ENCODE measurements around the gene CFL1.
"Not testable (repeated sequence)": the region's sequence is repeated elsewhere in the genome, so short reads cannot be mapped to it uniquely, and the experiment has no call there.

CFL1 gene

DNA sequence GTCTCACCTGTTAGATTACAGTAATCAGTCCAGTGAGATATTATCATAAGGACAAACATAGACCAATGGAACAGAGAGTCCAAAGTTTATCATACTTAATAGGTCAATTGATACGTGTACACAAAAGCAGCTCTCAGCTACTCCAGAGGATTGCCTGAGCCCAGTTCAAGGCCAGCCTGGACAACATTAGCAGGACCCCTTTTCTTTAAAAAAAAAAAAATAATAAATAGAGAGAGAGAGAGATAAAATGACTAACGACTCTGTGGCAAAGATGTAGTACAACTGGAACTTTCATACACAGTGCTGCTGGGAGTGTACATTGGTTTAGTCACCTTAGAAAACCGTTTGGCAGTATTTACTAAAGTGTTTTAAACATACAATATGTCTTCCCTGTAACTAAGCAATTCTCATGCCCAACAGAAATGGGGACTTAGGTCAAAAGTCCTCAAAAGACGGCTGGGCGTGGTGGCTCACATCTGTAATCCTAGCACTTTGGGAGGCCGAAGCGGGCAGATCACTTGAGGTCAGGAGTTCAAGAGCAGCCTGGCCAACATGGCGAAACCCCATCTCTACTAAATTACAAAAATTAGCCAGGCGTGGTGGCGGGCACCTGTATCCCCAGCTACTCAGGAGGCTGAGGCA, 13.6 kb downstream of the CFL1 start:
- no peak for DNase-seq (ENCODE audit: low read depth in 2 of 3, low spot score in 2 of 3)

DNA sequence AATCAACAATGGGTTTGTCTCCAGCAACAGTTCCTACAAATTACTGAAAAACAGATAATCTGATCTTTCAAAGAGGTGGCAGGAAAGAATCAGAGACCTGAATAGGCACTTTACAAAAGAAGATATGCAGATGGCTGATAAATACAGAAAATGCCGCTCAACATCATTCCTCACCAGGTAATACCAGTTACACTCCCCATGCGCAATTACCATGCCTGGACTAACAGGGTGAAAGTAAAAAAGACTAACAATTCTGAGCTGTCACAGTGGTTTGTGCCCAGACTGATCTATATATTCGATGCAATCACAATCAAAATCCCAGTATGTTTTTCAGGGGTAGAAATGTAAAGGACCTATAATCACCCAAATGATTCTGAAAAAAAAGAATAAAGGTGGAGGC, 14.2 kb downstream of the CFL1 start:
- no peak for DNase-seq (ENCODE audit: low read depth in 2 of 3, low spot score in 2 of 3)

DNA sequence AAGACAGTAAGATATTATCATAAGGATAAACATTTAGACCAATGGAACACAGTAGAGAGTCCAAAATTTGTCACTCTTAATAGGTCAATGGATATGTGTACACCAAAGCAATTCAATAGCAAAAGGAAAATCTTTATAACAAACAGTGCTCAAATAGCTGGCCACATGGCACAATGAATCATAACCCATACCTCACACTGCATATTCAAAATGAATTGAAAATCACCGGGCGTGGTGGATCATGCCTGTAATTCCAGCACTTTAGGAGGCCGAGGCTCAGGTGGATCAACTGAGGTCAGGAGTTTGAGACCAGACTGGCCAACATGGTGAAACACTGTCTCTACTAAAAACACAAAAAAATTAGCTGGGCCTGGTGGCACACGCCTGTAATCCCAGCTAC, 15.8 kb downstream of the CFL1 start:
- no peak for DNase-seq (ENCODE audit: low read depth in 2 of 3, low spot score in 2 of 3)

DNA sequence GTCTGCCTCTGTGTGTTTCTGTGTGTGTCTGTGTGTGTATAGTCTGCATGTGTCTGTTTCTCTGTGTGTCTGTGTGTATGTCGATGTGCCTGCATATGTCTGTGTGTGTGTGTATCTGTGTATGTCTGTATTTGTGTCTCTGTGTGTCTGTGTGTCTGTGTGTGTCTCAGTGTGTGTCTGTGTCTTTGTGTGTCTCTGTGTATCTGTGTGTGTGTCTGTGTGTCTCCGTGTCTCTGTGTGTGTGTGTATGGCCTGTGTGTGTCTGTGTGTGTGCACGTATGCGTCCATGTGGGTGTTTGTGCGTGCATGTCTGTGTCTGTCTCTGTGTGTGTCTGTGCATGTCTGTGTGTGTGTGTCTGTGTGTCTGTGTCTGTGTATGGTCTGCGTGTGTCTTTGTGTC, 23.8 kb downstream of the CFL1 start:
- DNase-seq (ENCODE audit: low read depth in 2 of 3, low spot score in 2 of 3): no peak

DNA sequence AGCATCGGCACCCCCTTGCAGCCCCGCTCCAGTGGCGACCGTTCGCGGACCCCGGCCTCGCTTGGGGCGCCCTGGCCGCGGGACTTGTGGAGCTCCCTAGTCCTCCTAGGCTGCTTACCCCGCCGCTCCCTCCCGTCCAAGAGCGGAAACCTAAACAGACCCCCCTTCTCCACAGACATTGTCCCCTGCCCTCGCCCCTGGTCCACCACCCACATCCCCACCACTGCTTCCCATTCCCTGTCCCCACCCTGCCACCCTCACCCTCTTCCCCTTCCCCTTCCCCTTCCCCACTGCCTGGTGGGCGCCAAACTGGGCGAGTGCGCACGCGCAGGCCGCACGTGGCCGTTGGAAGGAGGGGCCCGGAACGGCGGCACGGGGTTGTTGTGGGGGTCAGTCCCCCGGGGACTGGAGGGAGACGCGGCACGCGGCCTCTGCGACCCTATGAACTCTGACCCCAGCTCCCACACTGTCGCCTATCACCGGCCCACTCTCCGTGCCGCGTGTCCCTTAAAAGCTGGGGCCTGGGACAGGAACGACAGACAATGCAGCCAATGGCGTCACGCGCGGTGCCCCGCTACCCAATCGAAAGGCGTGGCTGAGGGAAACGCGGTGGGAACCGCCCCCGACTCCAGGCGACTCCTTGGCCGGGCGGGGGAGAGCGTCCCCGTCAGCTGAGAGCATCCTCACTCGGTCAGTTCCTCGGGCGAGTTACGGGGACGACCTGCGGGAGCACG, 24.5 kb downstream of the CFL1 start, which contains the start of gene SNX32:
Gene SNX32 (plus strand): TSS at position 667 of the 734 bp plus-strand sequence. CDS start 103 bp downstream, outside the sequence.
- DNase-seq (ENCODE audit: low read depth in 2 of 3, low spot score in 2 of 3): peak; percentile 89 to 91 (median 90)

DNA sequence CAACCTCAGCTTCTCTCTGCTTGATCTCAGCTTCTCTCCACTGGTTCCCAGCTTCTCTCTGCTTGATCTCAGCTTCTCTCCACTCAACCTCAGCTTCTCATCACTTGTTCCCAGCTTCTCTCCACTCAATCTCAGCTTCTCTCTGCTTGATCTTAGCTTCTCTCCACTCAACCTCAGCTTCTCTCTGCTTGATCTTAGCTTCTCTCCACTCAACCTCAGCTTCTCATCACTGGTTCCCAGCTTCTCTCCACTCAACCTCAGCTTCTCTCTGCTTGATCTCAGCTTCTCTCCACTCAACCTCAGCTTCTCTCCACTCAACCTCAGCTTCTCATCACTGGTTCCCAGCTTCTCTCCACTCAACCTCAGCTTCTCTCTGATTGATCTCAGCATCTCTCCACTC, 25.7 kb downstream of the CFL1 start:
- not testable (repeated sequence) for DNase-seq (ENCODE audit: low read depth in 2 of 3, low spot score in 2 of 3)

DNA sequence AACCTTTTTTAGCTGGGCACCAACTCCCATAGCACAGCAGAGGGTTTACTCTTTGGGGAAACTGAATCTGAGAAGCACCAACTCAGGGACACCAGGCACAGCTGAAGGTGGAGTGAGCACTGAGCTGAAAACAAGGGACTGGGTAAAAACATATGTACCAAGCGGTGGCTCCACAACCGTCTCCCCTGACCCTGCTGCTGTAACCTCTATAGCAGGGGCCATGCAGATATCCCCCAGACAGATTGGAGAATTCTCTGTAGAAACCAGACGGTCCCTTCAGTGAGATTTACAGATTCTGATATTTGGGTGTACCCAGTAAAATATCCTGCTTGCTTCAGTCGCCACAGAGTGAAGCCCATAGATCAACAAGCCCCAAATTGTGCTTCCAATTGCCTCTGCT, 28.5 kb downstream of the CFL1 start:
- DNase-seq (ENCODE audit: low read depth in 2 of 3, low spot score in 2 of 3): no peak

DNA sequence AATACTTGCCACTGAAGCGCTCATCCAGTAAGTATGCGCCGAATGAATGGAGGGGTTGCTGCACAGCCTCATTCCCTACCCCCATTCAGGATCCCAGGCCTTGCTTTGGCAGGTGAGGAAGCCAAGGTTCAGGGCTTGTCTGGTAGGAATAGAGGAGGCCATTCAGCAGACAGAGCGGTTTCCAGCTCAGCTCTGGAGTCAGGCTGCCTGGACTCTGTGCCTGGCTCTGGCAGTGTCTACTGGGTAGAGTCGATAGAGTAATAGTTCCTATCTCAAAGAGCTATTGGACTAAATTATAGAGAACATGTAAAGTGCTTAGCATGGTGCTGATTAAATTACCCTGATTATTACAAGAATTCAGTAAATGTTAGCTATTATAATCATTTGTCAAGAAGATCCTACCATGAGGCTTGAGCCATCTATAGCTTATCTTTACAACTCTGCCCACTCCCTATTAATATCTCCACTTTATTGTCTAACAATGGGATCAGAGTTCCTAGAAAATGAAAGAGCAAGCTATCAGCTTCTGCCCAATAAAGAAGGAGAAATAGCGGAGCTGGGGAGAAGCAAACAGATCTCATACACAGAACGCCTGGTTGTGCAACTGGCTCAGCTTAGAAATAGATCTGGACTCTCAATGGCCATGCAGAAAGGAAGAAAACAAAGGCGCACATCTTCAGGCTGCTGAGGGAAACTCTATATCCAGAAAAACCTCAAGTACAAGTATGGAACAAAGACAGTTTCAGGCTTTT, 30.8 kb downstream of the CFL1 start:
- no peak for DNase-seq (ENCODE audit: low read depth in 2 of 3, low spot score in 2 of 3)

DNA sequence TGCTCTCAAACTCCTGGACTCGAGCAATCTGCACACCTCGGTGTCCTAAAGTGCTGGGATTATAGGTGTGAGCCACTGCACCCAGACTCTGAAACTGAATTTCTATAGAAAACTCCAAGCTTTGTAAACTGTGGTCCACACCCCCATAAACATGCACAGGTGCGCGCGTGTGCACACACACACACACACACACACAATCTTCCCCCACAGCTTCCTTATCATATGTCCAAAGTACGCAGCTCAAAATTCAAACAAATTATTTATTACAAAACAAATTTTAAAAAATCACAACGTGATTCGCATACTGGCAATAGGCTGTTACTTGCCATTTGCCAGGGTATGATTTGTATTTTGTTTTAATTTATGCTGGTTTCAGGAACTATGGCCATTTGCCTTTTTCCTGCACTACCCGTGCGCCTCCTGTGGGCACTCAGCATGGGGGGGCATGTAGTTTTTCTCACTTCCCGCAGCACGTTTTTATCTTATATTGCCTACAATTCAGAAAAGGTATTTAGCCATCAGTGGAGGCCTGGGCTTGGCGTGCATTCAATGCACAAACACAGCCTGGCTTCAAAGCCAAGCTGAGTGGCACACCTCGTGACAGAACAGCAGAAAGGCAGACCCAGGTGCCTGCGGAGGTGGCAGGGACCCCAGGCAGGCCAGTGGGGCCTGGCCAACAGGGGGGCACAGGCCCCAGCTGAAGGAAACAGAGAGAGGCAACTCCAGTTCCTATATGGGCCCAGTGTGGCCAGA, 35.0 kb downstream of the CFL1 start:
- no peak for DNase-seq (ENCODE audit: low read depth in 2 of 3, low spot score in 2 of 3)

DNA sequence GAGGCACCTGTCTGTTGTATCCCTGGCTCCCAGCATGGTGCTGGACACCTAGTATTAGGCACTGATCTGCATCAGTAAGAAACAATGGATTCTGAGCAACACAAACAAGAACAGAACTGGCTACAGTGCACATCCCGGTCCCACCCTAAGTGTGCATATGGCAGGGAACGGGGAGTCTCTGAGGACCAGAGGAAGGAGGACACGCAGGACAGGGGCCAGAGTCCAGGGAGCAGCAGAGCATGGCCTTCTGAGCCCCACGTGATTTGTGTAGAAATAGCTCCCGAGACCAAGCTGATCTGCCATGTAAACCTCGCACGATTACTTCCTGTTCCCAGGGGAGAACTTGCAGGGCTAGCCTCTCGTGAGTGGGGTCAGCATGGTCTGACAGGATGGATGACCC, 36.9 kb downstream of the CFL1 start:
- no peak for DNase-seq (ENCODE audit: low read depth in 2 of 3, low spot score in 2 of 3)

DNA sequence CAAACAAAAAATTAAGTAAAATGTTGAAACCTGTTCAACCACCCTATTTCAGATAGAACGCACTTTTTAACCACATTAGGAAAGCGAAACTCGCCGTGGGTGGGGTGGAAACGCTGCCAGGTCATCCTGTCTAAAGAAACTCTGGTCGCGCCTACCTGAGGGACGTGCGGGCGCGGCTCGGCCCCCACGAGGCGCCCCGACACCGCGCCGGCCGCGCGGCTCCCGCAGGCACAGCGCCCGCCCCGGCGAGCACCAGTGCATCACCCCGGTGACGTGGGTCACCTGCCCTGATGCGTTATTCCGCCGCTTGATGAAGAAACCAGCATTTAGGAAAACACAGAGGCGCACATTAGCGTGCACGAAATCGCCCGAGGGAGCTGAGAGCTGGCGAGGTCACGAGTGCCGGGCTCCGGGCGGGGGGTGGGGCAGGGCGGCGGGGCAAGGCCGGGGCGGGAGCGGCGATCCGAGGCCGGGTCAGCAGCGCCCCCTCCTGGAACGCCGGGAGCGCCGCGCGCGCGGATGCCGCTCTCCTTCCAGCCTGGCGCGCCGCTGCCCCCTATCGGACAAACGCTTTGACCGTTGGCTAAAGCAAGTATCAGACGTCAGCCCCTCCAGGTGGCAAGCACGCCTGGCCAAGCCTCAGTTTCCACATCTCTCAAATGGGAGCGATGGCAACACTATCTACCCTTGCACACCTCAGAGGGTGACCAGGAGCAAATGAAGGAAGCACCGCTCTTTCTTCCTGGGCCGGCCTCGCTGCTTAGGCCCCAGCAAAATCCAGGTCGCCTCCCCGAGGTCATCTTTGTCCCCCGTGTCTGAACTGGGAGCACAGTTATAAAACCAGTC, 39.9 kb downstream of the CFL1 start:
- peak; percentile 85 to 98 (median 97) for DNase-seq (ENCODE audit: low read depth in 2 of 3, low spot score in 2 of 3)

DNA sequence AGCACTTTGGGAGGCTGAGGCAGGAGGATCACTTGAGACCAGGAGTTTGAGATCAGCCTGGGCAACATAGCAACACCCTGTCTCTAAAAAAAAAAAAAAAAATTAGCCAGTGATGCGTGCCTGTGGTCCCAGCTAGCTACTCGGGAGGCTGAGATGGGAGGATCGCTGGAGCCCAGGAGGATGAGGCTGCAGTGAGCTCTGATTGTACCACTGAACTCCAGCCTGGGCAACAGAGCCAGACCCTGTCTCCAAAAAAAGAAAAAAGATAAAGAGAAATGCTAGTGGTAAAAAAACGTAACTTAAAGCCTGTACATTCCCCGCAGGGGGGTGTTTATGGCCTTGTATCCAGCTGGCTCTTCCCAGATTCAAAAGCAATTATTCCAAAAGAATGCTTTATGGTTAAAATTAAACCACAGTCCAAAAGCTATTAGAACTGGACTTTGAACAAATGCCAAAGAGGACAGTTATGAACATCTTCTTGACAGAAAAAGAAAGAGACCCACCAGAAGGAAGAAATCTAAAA, 40.6 kb downstream of the CFL1 start:
- DNase-seq (ENCODE audit: low read depth in 2 of 3, low spot score in 2 of 3): no peak

DNA sequence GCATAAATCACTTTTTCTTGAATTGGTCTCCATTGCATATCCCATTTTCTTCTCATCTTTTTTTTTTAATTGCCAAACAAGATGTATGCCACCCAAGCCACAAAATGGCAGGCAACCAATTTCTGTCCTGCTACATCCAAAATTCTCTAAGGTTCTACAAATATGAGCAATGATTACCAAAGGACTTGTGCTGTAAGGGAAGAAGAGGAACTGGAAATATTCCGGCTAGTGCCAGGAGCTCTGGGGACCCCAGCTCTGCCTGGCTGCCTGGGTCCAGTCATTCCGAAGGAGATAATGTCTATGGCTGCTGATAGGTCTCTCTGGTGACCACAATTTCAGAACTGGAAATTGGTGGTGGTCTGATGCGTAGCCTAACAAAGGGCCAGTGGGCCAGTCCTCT, 41.3 kb downstream of the CFL1 start:
- DNase-seq (ENCODE audit: low read depth in 2 of 3, low spot score in 2 of 3): no peak

DNA sequence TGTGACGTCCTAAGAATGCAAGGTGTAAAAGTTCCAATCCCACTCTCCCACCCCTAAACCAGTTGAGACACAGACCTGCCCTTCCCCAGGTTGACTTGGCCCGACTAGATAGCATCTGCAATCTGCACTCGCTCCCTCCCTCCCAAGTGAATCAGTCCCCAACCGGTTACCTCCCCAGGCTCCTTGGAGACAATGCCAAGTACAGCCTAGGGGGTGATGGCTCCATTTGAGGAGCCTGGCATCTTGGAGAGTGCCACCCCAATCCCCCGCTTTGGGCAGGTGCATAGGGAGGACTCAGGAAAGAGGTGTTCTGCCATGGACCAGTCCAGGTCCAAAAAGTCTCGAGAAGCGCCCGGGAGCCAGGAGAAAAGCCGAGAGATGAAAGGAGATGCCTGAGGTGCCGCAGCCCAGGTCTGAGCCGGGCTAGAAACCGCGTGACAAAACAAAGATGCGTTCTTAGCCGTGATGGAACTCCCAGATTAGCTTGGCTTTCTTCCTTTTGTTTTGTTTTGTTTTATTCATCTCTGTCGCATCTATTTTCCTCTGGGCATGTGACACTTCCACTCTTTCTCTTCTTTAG, 42.9 kb downstream of the CFL1 start:
- DNase-seq (ENCODE audit: low read depth in 2 of 3, low spot score in 2 of 3): no peak

DNA sequence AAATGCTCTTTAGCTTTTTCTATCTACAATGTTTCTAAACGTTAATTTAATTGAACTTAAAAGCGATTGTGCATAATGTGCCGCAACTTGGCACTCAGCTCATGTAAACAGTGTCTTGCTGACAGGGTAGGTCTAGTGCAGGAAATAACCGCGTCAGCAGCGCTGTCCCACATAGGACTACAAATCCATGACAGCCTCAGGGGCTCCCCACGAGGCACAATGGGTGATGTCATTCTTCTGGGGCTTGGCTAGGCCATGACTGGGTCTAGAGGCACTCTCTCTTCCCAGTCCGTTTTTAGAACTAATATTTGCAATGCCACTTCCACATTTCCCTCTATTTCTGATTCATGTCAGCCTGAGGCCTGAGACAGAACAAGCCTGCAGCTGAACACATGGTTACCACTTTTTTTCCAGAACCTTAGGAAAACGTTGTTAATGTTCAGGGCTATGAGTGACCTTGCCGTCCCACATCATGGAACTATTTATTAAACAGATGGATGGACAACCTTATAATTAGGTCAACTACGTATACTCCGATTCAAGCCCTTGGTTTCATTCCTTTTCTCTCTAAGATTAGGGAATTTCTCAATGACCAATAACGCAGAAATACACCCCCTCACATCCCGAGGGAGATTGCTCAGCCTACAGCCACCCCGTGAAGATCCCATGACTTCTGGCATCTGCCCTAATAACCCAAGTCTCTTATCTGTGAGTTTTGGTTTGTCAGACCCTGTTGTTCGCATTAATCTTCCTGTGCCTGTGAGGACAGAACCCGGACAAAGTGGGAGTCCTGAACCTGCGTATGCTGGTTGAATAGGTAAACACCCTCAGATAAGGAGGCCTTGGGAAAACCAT, 43.6 kb downstream of the CFL1 start:
- no peak for DNase-seq (ENCODE audit: low read depth in 2 of 3, low spot score in 2 of 3)

DNA sequence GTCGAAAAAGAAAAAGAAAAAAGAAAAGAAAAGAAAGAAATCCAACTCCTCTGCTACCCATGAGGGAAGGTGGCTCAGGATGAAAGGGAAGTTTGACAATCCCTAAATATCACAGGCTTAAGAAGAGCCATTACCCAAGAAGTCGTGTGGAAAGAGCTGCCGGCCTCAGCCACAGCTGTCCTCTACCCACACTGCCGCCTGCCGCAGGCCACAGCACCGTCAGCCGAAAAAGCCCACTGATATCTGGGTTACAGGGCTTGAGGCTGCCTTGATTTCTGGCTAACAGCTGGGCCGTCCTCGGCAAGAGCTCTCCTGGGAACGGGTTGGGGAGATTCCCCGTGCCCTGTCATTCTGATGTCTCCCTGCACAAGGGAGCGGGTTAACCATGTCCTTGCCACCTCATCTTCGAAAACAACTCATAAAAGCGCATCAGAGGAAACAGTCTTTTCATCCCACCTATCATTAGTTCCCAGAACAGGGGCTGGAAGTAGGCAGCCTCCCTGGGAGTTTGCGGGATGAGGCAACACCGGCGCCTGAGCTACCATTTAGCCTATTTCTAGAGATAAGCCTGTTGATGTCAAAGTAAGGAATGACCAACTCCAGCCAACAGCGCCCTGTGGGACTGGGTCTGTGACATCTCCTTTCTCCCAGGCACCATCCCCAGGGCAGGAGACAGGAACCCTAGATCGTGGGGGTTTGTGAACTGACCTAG, 46.1 kb downstream of the CFL1 start:
- DNase-seq (ENCODE audit: low read depth in 2 of 3, low spot score in 2 of 3): no peak

DNA sequence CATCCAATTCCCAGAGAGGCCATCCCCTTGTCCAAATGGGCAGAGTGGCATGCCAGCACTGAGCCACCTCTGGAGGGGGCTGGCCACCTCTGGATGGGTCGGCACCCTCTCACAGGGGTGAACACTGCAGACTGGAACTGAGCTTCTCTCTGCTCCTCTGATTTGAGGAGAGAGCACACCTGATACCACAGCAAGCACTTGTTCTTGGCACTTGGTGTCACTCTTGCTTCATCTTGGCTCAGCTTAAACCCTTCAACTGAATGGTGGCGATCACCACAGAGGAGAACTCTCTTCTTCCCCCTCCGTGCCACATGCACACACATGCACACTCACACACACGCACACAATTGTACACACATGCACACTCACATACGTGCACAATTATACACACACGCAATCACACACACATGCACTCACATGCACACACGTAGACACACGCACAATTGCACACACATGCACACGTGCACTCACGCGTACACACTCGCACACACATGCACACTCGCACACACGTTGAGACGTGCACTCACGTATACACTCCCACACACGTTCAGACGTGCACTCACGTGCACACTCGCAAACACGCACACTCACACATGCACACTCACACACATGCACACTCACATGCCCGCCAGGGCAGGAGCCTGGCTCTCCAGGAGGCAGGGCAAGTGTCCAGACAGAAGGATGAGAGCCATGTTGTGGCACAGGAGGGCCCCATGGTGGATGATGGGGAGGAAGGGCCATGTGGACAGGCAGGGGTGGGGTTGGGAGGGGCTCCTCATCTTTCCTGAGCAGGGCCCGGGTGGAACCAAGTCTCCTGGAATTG, 47.7 kb downstream of the CFL1 start:
- no peak for DNase-seq (ENCODE audit: low read depth in 2 of 3, low spot score in 2 of 3)

Data from activated CD8-positive, alpha-beta memory T cell treated with anti-CD3 and anti-CD28 coated beads for 48 hours (primary cell).